GM12873 (cell line): ENCODE measurements around the gene NOP14.

Experiments used
- CTCF ChIP-seq: IDR thresholded peaks from 2 replicates; pipeline ENCODE4 v1.5.1; 2012; ENCODE audit warnings: low read depth, mild to moderate bottlenecking, moderate library complexity, low read length, control low read depth; ENCODE audit not compliant: insufficient read depth; ENCODE audit errors: missing control alignments

The NOP14 gene

GRCh38 chr4:2888886-2889285 is 74.3 kb downstream of the NOP14 start:
- no peak for TF ChIP-seq CTCF
